HepG2 (cell line): ENCODE results near the gene ZBTB46. TPM values are rescaled to one million over a fixed set of nuclear protein-coding genes. Genes with fewer than 3 reads are reported as not detected.

Experiments
- AGO2 ChIP-seq: fragments of 200-400 bp; formaldehyde crosslinking; optimal IDR thresholded peaks from 2 replicates; pipeline ENCODE3; 2017; ENCODE audit warnings: mild to moderate bottlenecking, low read depth, low read length, moderate library complexity
- AHDC1 ChIP-seq: sonication (generic); formaldehyde crosslinking; IDR thresholded peaks from 2 replicates; pipeline ENCODE4 v1.5.1; 2020; ENCODE audit warnings: mild to moderate bottlenecking, missing genetic modification reagents, borderline replicate concordance
- FLYWCH1 ChIP-seq: sonication (generic); formaldehyde crosslinking; IDR thresholded peaks from 2 replicates; pipeline ENCODE4 v1.8.1; 2023; ENCODE audit warnings: mild to moderate bottlenecking, missing genetic modification reagents
- GFI1 ChIP-seq: sonication (generic); formaldehyde crosslinking; IDR thresholded peaks from 2 replicates; pipeline ENCODE4 v1.5.0; 2020; ENCODE audit warnings: missing genetic modification reagents, mild to moderate bottlenecking, borderline replicate concordance
- HCFC1 ChIP-seq: fragments of 150-350 bp; IDR thresholded peaks from 2 replicates; pipeline ENCODE4 v1.6.1; 2014; ENCODE audit warnings: low read depth, low read length
- HNRNPL ChIP-seq: fragments of 200-400 bp; formaldehyde crosslinking; IDR thresholded peaks from 2 replicates; pipeline ENCODE4 v1.6.1; 2017; ENCODE audit warnings: mild to moderate bottlenecking, low read depth, low read length
- HOXA5 ChIP-seq: sonication (generic); formaldehyde crosslinking; IDR thresholded peaks from 2 replicates; pipeline ENCODE4 v1.4.0; 2020; ENCODE audit warnings: missing genetic modification reagents
- KDM2A ChIP-seq: sonication (generic); formaldehyde crosslinking; IDR thresholded peaks from 2 replicates; pipeline ENCODE4 v1.4.0; 2020; ENCODE audit warnings: low read depth, missing genetic modification reagents, borderline replicate concordance
- KDM4B ChIP-seq: sonication (generic); formaldehyde crosslinking; IDR thresholded peaks from 2 replicates; pipeline ENCODE4 v1.4.0; 2020; ENCODE audit warnings: missing genetic modification reagents
- NCOA5 ChIP-seq: sonication (generic); formaldehyde crosslinking; IDR thresholded peaks from 2 replicates; pipeline ENCODE4 v1.4.0; 2020; ENCODE audit warnings: missing genetic modification reagents
- NFE2 ChIP-seq: sonication (generic); formaldehyde crosslinking; IDR thresholded peaks from 2 replicates; pipeline ENCODE4 v1.4.0; 2020; ENCODE audit warnings: missing genetic modification reagents
- NR2F2 ChIP-seq: IDR thresholded peaks from 2 replicates; pipeline ENCODE4 v1.6.1; 2012; ENCODE audit warnings: low read depth, inconsistent platforms, borderline replicate concordance
- PRPF4 ChIP-seq: fragments of 200-400 bp; formaldehyde crosslinking; IDR thresholded peaks from 2 replicates; pipeline ENCODE4 v1.6.1; 2016; ENCODE audit warnings: low read length, low read depth; ENCODE audit not compliant: poor library complexity, severe bottlenecking
- SAFB2 ChIP-seq: sonication (generic); formaldehyde crosslinking; IDR thresholded peaks from 2 replicates; pipeline ENCODE4 v1.5.1; 2020; ENCODE audit warnings: missing genetic modification reagents, low read depth, mild to moderate bottlenecking, borderline replicate concordance
- SALL2 ChIP-seq: sonication (generic); formaldehyde crosslinking; IDR thresholded peaks from 2 replicates; pipeline ENCODE4 v1.8.1; 2023; ENCODE audit warnings: mild to moderate bottlenecking, missing genetic modification reagents, inconsistent platforms
- SMARCC2 ChIP-seq: fragments of 450-650 bp; IDR thresholded peaks from 2 replicates; pipeline ENCODE4 v1.6.1; 2017; ENCODE audit warnings: antibody characterized with exemption, mild to moderate bottlenecking
- SMYD3 ChIP-seq: sonication (generic); formaldehyde crosslinking; IDR thresholded peaks from 2 replicates; pipeline ENCODE4 v1.8.1; 2023; ENCODE audit warnings: mild to moderate bottlenecking, missing genetic modification reagents
- TAF1 ChIP-seq: sonication (generic); formaldehyde crosslinking; IDR thresholded peaks from 2 replicates; pipeline ENCODE4 v1.4.0; 2020; ENCODE audit warnings: missing genetic modification reagents
- ZNF468 ChIP-seq: sonication (generic); formaldehyde crosslinking; IDR thresholded peaks from 2 replicates; pipeline ENCODE4 v1.8.0; 2022; ENCODE audit warnings: mild to moderate bottlenecking, moderate library complexity, missing genetic modification reagents
- ZNF790 ChIP-seq: sonication (generic); formaldehyde crosslinking; IDR thresholded peaks from 2 replicates; pipeline ENCODE4 v1.8.0; 2022; ENCODE audit warnings: missing genetic modification reagents, mild to moderate bottlenecking, borderline replicate concordance
- ZNF891 ChIP-seq: sonication (generic); formaldehyde crosslinking; IDR thresholded peaks from 2 replicates; pipeline ENCODE4 v1.5.0; 2020; ENCODE audit warnings: mild to moderate bottlenecking, missing genetic modification reagents
- ZSCAN31 ChIP-seq: sonication (generic); formaldehyde crosslinking; IDR thresholded peaks from 2 replicates; pipeline ENCODE4 v1.5.0; 2020; ENCODE audit warnings: low read depth, mild to moderate bottlenecking, missing genetic modification reagents
- ZZZ3 ChIP-seq: sonication (generic); formaldehyde crosslinking; IDR thresholded peaks from 2 replicates; pipeline ENCODE4 v1.4.0; 2020; ENCODE audit warnings: missing genetic modification reagents, mild to moderate bottlenecking, borderline replicate concordance
- polyA plus RNA-seq, 8 experiments: library from polyadenylated mRNA; depleted of rRNA in 3 of 8; stranded (reverse) in 7 of 8; unstranded in 1 of 8; fragments of >200 nt; fragmentation: Illumina TruSeq in 4 of 8; extraction: Trizol in 4 of 8; gene quantifications; 2 replicates each; pipeline versions ENCODE4 v1.2.1 to v1.2.3, GENCODE V29; 2011 to 2016; ENCODE audit warnings: low read depth in 4 of 8, missing spikeins in 1 of 8, mixed read lengths in 1 of 8; ENCODE audit not compliant: insufficient read depth in 1 of 8
- total RNA-seq, 5 experiments: library from RNA; depleted of rRNA; stranded (reverse); fragments of >200 nt; fragmentation: Illumina TruSeq; extraction: Trizol; gene quantifications; 2 replicates each; pipeline ENCODE4 v1.2.3, GENCODE V29; 2016; ENCODE audit warnings: low read depth in 1 of 5
- TF ChIP-seq, protein P1 (sequence below): sonication (generic); formaldehyde crosslinking; IDR thresholded peaks from 2 replicates; pipeline ENCODE4 v1.4.0; 2020; ENCODE audit warnings: mild to moderate bottlenecking, missing genetic modification reagents
- TF ChIP-seq, protein P2 (sequence below): sonication (generic); formaldehyde crosslinking; IDR thresholded peaks from 2 replicates; pipeline ENCODE4 v1.5.0; 2020; ENCODE audit warnings: missing genetic modification reagents

The ZBTB46 gene
- total and polyA plus RNA-seq, 2 of the 13 experiments (the other 11 are each of a cell fraction or from before 2014, with no cell fraction given), result 1.6 to 13.5 TPM

GRCh38 chr20:63831993-63832686 is 1.1 kb upstream of the ZBTB46 start (continued):
- TF ChIP-seq HOXA5 (peak; percentile 86), GFI1 (no peak), ZSCAN31 (CRISPR knock-in tag) (peak; percentile 57; the same call in 1 of the 2 replicates), ZNF468 (CRISPR knock-in tag) (0 out of 2 replicates have a peak, but pooled peaks have one; percentile 62), NFE2 (no peak), SMYD3 (CRISPR knock-in tag) (no peak), PRPF4 (no peak), AHDC1 (no peak), SMARCC2 (no peak), SALL2 (CRISPR knock-in tag) (no peak), TAF1 (CRISPR knock-in tag) (peak; percentile 57; the same call in 1 of the 2 replicates), HCFC1 (no peak), ZNF790 (0 out of 2 replicates have a peak, but pooled peaks have one; percentile 78), NCOA5 (CRISPR knock-in tag) (no peak), SAFB2 (CRISPR knock-in tag) (0 out of 2 replicates have a peak, but pooled peaks have one; percentile 35), AGO2 (peak; percentile 55), NR2F2 (no peak), KDM4B (CRISPR knock-in tag) (no peak), KDM2A (CRISPR knock-in tag) (peak; percentile 90), FLYWCH1 (CRISPR knock-in tag) (no peak), ZNF891 (CRISPR knock-in tag) (peak; percentile 95), HNRNPL (no peak), ZZZ3 (CRISPR knock-in tag) (no peak)
- TF ChIP-seq, protein P1, sequence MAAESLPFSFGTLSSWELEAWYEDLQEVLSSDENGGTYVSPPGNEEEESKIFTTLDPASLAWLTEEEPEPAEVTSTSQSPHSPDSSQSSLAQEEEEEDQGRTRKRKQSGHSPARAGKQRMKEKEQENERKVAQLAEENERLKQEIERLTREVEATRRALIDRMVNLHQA (CRISPR knock-in tag), result no peak
- TF ChIP-seq, protein P2, sequence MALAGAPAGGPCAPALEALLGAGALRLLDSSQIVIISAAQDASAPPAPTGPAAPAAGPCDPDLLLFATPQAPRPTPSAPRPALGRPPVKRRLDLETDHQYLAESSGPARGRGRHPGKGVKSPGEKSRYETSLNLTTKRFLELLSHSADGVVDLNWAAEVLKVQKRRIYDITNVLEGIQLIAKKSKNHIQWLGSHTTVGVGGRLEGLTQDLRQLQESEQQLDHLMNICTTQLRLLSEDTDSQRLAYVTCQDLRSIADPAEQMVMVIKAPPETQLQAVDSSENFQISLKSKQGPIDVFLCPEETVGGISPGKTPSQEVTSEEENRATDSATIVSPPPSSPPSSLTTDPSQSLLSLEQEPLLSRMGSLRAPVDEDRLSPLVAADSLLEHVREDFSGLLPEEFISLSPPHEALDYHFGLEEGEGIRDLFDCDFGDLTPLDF (CRISPR knock-in tag), result peak; percentile 56
